ENCODE results near the gene TMPRSS2. TPM values are rescaled to one million over a fixed set of nuclear protein-coding genes. Genes with fewer than 3 reads are reported as not detected.

TMPRSS2 gene
- total and polyA plus RNA-seq, 2 donors from 2014 or later, result 32.8 to 55.0 TPM

- intact Hi-C loops (cut with DNase I), result no loop called here
- no peak overlapping the region for H3K4me3 ChIP-seq (ENCODE audit: low read length in 3 of 3)
- H3K4me1 ChIP-seq (ENCODE audit: control insufficient read depth in 2 of 3, insufficient read depth in 2 of 3, low read depth in 1 of 3, low read length in 3 of 3), result peaks cover 0 to 21% (median 19%) of the 10 kb centered on the region in 3 donors
Measured at GRCh38 chr21:41494242-41494641, 13.7 kb downstream of the TMPRSS2 start.

GRCh38 chr21:41491412-41491811, 16.5 kb downstream of the TMPRSS2 start:
- Histone ChIP-seq H3K36me3 (ENCODE audit: control insufficient read depth in 2 of 3, insufficient read depth in 3 of 3, low read length in 3 of 3) (peaks cover 0 to 23% (median 18%) of the 10 kb centered on the region in 3 donors), H3K4me3 (ENCODE audit: low read length in 3 of 3) (no peak overlapping the region), H3K27ac (ENCODE audit: low read depth in 2 of 2, low read length in 2 of 2) (no peak overlapping the region), H3K9ac (ENCODE audit: low read length in 3 of 3) (no peak overlapping the region), H3K27me3 (ENCODE audit: control insufficient read depth, insufficient read depth, low read length) (no peaks in the 10 kb centered on the region), H3K4me1 (ENCODE audit: control insufficient read depth in 2 of 3, insufficient read depth in 2 of 3, low read depth in 1 of 3, low read length in 3 of 3) (peaks cover 0 to 22% (median 0%) of the 10 kb centered on the region in 3 donors), H3K9me3 (ENCODE audit: control insufficient read depth in 2 of 3, insufficient read depth in 1 of 3, low read length in 3 of 3) (no peaks in the 10 kb centered on the region)
- DNase-seq, result no peak
- no peak for TF ChIP-seq CTCF (IDR thresholded peaks at IDR 0.05; ENCODE audit: borderline replicate concordance, extremely low read depth, insufficient read depth)
- FAIRE-seq, result no peak
- intact Hi-C loops (cut with DNase I), result no loop called here

More at GRCh38 chr21:41494242-41494641, 13.7 kb downstream of the TMPRSS2 start:
- H3K9ac ChIP-seq (ENCODE audit: low read length in 3 of 3), result no peak overlapping the region
- H3K36me3 ChIP-seq (ENCODE audit: control insufficient read depth in 2 of 3, insufficient read depth in 3 of 3, low read length in 3 of 3), result peaks cover 0 to 10% (median 10%) of the 10 kb centered on the region in 3 donors
- DNase-seq (no peak), FAIRE-seq (no peak)
- H3K27me3 ChIP-seq (ENCODE audit: control insufficient read depth, insufficient read depth, low read length), result no peaks in the 10 kb centered on the region
- H3K9me3 ChIP-seq (ENCODE audit: control insufficient read depth in 2 of 3, insufficient read depth in 1 of 3, low read length in 3 of 3), result no peaks in the 10 kb centered on the region
- H3K27ac ChIP-seq (ENCODE audit: low read depth in 2 of 2, low read length in 2 of 2), result peak overlapping the region in 1 of 2 donors; percentile 72
- TF ChIP-seq CTCF (IDR thresholded peaks at IDR 0.05; ENCODE audit: borderline replicate concordance, extremely low read depth, insufficient read depth), result no peak

GRCh38 chr21:41490330-41490729, 17.6 kb downstream of the TMPRSS2 start:
- Histone ChIP-seq H3K4me1 (ENCODE audit: control insufficient read depth in 2 of 3, insufficient read depth in 2 of 3, low read depth in 1 of 3, low read length in 3 of 3) (peaks cover 0 to 16% (median 0%) of the 10 kb centered on the region in 3 donors), H3K36me3 (ENCODE audit: control insufficient read depth in 2 of 3, insufficient read depth in 3 of 3, low read length in 3 of 3) (peaks cover 0 to 23% (median 18%) of the 10 kb centered on the region in 3 donors), H3K4me3 (ENCODE audit: low read length in 3 of 3) (no peak overlapping the region), H3K27me3 (ENCODE audit: control insufficient read depth, insufficient read depth, low read length) (no peaks in the 10 kb centered on the region), H3K9me3 (ENCODE audit: control insufficient read depth in 2 of 3, insufficient read depth in 1 of 3, low read length in 3 of 3) (no peaks in the 10 kb centered on the region), H3K27ac (ENCODE audit: low read depth in 2 of 2, low read length in 2 of 2) (no peak overlapping the region), H3K9ac (ENCODE audit: low read length in 3 of 3) (no peak overlapping the region)
- TF ChIP-seq CTCF (IDR thresholded peaks at IDR 0.05; ENCODE audit: borderline replicate concordance, extremely low read depth, insufficient read depth), result no peak
- FAIRE-seq (no peak), DNase-seq (no peak)
- intact Hi-C loops (cut with DNase I), result no loop called here

DNA sequence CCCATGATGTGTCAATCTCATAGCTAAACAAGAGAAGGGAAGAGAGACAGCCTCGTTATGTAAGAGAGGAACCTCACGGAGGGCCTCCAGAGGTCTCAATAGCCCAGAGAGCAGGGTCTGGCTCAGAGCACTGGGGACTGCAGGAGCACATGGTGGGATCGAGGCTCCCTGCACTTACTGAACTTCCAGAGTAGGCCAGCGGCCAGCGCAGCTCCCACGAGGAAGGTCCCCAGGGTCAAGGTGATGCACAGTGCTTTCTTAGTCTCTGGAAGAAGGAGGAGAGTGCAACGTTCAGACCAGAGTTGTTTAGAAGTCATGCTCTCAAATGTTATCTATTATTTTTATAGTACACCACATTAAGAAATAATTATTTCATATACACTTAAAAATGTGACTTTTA, 18.6 kb downstream of the TMPRSS2 start:
- TF ChIP-seq CTCF (IDR thresholded peaks at IDR 0.05; ENCODE audit: borderline replicate concordance, extremely low read depth, insufficient read depth), result no peak
- no peak for DNase-seq
- no peak overlapping the region for H3K4me3 ChIP-seq (ENCODE audit: low read length in 3 of 3)
- intact Hi-C loops (cut with DNase I), result no loop called here
- no peak for FAIRE-seq
- peaks cover 0 to 22% (median 0%) of the 10 kb centered on the region in 3 donors for H3K4me1 ChIP-seq (ENCODE audit: control insufficient read depth in 2 of 3, insufficient read depth in 2 of 3, low read depth in 1 of 3, low read length in 3 of 3)
- peaks cover 0 to 23% (median 18%) of the 10 kb centered on the region in 3 donors for H3K36me3 ChIP-seq (ENCODE audit: control insufficient read depth in 2 of 3, insufficient read depth in 3 of 3, low read length in 3 of 3)
- H3K27me3 ChIP-seq (ENCODE audit: control insufficient read depth, insufficient read depth, low read length), result no peaks in the 10 kb centered on the region
- H3K9me3 ChIP-seq (ENCODE audit: control insufficient read depth in 2 of 3, insufficient read depth in 1 of 3, low read length in 3 of 3), result no peaks in the 10 kb centered on the region
- H3K27ac ChIP-seq (ENCODE audit: low read depth in 2 of 2, low read length in 2 of 2), result no peak overlapping the region
- no peak overlapping the region for H3K9ac ChIP-seq (ENCODE audit: low read length in 3 of 3)

Data from kidney (tissue), 14 donors.